ENCODE results near the gene CFAP299. TPM values are rescaled to one million over a fixed set of nuclear protein-coding genes. Genes with fewer than 3 reads are reported as not detected.
"Not testable (repeated sequence)": the region's sequence is repeated elsewhere in the genome, so short reads cannot be mapped to it uniquely, and the experiment has no call there.

The CFAP299 gene
- total RNA-seq: not detected in 2 replicates

DNA sequence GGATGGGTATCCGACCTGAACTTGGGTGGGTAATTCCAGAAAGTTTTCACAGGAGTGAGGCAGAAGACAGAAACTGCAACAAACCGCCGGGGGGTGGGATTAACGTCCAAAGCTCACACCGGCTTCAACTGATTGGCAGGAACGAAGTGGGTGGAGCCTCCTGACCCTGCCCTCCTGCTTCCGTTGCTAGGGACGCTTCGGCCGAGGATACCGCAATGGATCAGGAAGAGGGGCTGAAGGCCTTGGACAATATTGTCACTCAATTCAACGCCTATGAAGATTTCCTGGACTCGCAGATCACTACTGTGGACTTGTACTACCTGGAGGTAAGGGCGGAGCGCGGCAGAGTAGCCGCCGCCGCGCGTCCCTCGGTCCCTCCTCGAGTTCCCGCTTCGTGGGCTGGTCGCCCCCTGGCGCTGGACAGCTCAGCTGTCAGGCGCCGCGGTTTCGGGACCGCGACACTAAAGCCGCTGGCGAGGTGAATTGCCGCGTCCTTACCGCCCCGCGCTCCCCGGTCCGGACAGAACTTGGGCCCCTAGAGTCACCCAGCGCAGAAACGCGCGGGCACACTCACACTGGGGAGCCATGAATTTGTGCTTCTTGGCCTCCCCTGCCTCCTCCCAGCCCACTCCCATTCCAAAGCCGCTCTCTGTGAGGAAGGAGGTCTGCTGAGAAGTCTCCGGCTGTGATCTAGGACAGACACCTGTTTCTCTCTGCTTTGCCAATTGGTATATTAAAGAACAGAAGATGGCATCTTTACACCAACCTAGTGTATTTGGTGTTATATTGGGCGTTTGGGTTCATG is at the start of gene CFAP299:
TSS of gene CFAP299 (plus strand) at position 177 of the 805 bp plus-strand sequence.
- Mint-ChIP-seq H3K4me3 (peak within 1 kb of the TSS; percentile 58), H3K36me3 (ENCODE audit: low read depth) (no peaks in the 10 kb centered on the region), H3K27me3 (ENCODE audit: insufficient read depth) (peaks cover 24% of the 10 kb centered on the region), H3K4me1 (ENCODE audit: low read depth) (peaks cover 7% of the 10 kb centered on the region), H3K9me3 (no peaks in the 10 kb centered on the region), H3K27ac (no peak within 1 kb of the TSS)
- peak; percentile 25 for DNase-seq (ENCODE audit: low spot score)
- intact Hi-C loops (cut with micrococcal nuclease): loop anchor here (5.0 kb wide), 1 partner anchor 68 kb away; the partner anchor contains the start of gene FGF5

- peaks cover 3% of the 10 kb centered on the region for H3K27me3 Mint-ChIP-seq (ENCODE audit: insufficient read depth)
- H3K36me3 Mint-ChIP-seq (ENCODE audit: low read depth): no peaks in the 10 kb centered on the region
- no peaks in the 10 kb centered on the region for H3K9me3 Mint-ChIP-seq
- DNase-seq (ENCODE audit: low spot score): no peak
- H3K4me3 Mint-ChIP-seq: no peak overlapping the region
- H3K27ac Mint-ChIP-seq: no peak overlapping the region
- no peaks in the 10 kb centered on the region for H3K4me1 Mint-ChIP-seq (ENCODE audit: low read depth)
- intact Hi-C loops (cut with micrococcal nuclease): no loop called here
These were observed 49.1 kb upstream of the CFAP299 start for GRCh38 chr4:80286451-80286850.

GRCh38 chr4:80290665-80291064 is 44.9 kb upstream of the CFAP299 start:
- H3K4me1 Mint-ChIP-seq (ENCODE audit: low read depth); H3K9me3 Mint-ChIP-seq; DNase-seq (ENCODE audit: low spot score); H3K27ac Mint-ChIP-seq; intact Hi-C loops (cut with micrococcal nuclease); H3K36me3 Mint-ChIP-seq (ENCODE audit: low read depth); H3K4me3 Mint-ChIP-seq: not testable (repeated sequence)
- peaks cover 10% of the 10 kb centered on the region for H3K27me3 Mint-ChIP-seq (ENCODE audit: insufficient read depth)

- no peak overlapping the region for H3K4me3 Mint-ChIP-seq
- intact Hi-C loops (cut with micrococcal nuclease): no loop called here
- no peaks in the 10 kb centered on the region for H3K36me3 Mint-ChIP-seq (ENCODE audit: low read depth)
- H3K4me1 Mint-ChIP-seq (ENCODE audit: low read depth): no peaks in the 10 kb centered on the region
- no peak overlapping the region for H3K27ac Mint-ChIP-seq
- H3K9me3 Mint-ChIP-seq: no peaks in the 10 kb centered on the region
- no peak for DNase-seq (ENCODE audit: low spot score)
- H3K27me3 Mint-ChIP-seq (ENCODE audit: insufficient read depth): peaks cover 10% of the 10 kb centered on the region
These were observed 41.3 kb upstream of the CFAP299 start for GRCh38 chr4:80294206-80294605.

- no peak overlapping the region for H3K27ac Mint-ChIP-seq
- H3K4me3 Mint-ChIP-seq: no peak overlapping the region
- DNase-seq (ENCODE audit: low spot score): no peak
- intact Hi-C loops (cut with micrococcal nuclease): no loop called here
- no peaks in the 10 kb centered on the region for H3K36me3 Mint-ChIP-seq (ENCODE audit: low read depth)
- peaks cover 10% of the 10 kb centered on the region for H3K27me3 Mint-ChIP-seq (ENCODE audit: insufficient read depth)
- H3K4me1 Mint-ChIP-seq (ENCODE audit: low read depth): no peaks in the 10 kb centered on the region
- H3K9me3 Mint-ChIP-seq: no peaks in the 10 kb centered on the region
These were observed 40.2 kb upstream of the CFAP299 start for GRCh38 chr4:80295336-80295735.

DNA sequence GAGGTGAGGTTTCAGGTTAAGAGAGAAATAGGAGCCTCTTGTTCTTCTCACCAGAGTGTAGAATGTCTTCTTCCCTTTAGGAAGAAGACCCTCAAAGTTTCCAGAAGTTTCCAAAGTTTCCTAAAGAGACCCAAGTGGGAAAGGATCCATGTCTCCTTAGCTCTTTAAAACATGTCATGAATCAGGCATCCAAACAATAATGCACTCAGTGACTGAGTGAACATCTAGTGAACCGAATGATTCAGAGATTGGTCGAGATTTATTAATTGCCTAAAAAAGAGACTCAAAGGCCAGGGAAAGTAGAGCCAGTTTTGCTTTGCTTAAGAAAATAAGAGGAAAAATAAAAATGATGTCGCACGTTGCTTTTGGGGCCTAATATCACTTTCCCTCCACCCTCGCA is 39.7 kb upstream of the CFAP299 start:
- Mint-ChIP-seq H3K27me3 (ENCODE audit: insufficient read depth) (peaks cover 10% of the 10 kb centered on the region), H3K4me1 (ENCODE audit: low read depth) (no peaks in the 10 kb centered on the region), H3K9me3 (no peaks in the 10 kb centered on the region), H3K4me3 (no peak overlapping the region), H3K36me3 (ENCODE audit: low read depth) (no peaks in the 10 kb centered on the region), H3K27ac (no peak overlapping the region)
- intact Hi-C loops (cut with micrococcal nuclease): no loop called here
- no peak for DNase-seq (ENCODE audit: low spot score)

DNA sequence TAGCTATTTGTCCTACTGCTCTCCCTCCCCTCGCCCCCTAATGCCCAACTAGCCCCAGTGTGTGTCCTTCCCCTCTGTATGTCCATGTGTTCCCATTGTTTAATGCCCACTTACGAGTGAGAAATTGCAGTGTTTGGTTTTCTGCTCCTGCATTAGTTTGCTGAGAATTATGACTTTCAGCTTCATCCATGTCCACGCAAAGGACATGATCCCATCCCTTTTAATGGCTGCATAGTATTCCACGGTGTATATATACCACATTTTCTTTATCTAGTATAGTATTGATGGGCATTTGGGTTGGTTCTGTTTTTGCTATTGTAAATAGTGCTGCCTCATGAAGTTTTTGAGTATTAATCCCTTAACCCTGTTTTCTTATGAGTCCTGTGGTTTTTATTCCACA is 33.6 kb upstream of the CFAP299 start:
- no peaks in the 10 kb centered on the region for H3K36me3 Mint-ChIP-seq (ENCODE audit: low read depth)
- no peaks in the 10 kb centered on the region for H3K9me3 Mint-ChIP-seq
- H3K4me3 Mint-ChIP-seq: no peak overlapping the region
- intact Hi-C loops (cut with micrococcal nuclease): no loop called here
- H3K27me3 Mint-ChIP-seq (ENCODE audit: insufficient read depth): peaks cover 17% of the 10 kb centered on the region
- no peak overlapping the region for H3K27ac Mint-ChIP-seq
- H3K4me1 Mint-ChIP-seq (ENCODE audit: low read depth): no peaks in the 10 kb centered on the region
- DNase-seq (ENCODE audit: low spot score): no peak

DNA sequence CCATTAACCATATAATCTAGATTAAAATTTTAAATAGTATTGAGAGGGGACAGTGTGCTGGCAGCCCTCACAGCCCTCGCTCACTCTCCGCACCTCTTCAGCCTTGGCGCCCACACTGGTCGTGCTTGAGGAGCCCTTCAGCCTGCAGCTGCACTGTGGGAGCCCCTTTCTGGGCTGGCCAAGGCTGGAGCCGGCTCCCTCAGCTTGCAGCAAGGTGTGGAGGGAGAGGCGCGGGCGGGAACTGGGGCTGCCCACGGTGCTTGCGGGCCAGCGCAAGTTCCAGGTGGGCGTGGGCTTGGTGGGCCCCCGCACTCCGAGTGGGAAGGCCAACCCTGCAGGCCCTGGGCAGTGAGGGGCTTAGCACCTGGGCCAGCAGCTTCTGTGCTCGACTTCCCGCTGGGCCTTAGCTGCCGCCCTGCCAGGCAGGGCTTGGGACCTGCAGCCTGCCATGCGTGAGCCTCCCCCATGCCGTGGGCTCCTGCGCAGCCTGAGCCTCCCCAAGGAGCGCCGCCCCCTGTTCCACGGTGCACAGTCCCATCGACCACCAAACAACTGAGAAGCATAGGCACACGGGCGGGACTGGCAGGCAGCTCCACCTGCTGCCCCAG is 32.8 kb upstream of the CFAP299 start:
- intact Hi-C loops (cut with micrococcal nuclease): no loop called here
- peaks cover 18% of the 10 kb centered on the region for H3K27me3 Mint-ChIP-seq (ENCODE audit: insufficient read depth)
- no peaks in the 10 kb centered on the region for H3K9me3 Mint-ChIP-seq
- H3K36me3 Mint-ChIP-seq (ENCODE audit: low read depth): no peaks in the 10 kb centered on the region
- no peak overlapping the region for H3K27ac Mint-ChIP-seq
- no peaks in the 10 kb centered on the region for H3K4me1 Mint-ChIP-seq (ENCODE audit: low read depth)
- no peak for DNase-seq (ENCODE audit: low spot score)
- no peak overlapping the region for H3K4me3 Mint-ChIP-seq

DNA sequence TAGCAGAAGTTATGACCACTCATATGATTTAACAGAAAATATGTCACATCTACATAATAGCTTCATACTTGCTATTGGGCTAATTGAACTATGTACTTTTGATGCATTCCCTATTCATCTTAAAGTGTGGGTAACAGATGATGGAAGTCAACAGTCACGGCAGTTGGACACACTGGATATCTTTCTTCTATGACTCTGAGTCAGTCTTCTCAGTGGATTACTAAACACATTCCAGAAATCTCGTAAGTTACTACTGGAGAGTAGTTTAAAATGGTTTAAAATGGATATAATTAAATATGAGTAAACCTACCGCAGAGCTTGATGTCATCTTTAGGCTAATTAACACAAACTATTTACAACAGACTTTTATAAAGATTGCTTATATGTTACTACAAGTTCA is 30.1 kb upstream of the CFAP299 start:
- Mint-ChIP-seq H3K27ac (no peak overlapping the region), H3K4me1 (ENCODE audit: low read depth) (no peaks in the 10 kb centered on the region), H3K27me3 (ENCODE audit: insufficient read depth) (peaks cover 20% of the 10 kb centered on the region)

GRCh38 chr4:80306260-80306659 is 29.3 kb upstream of the CFAP299 start:
- Mint-ChIP-seq H3K27ac (no peak overlapping the region), H3K9me3 (no peaks in the 10 kb centered on the region), H3K36me3 (ENCODE audit: low read depth) (no peaks in the 10 kb centered on the region), H3K4me1 (ENCODE audit: low read depth) (no peaks in the 10 kb centered on the region), H3K4me3 (no peak overlapping the region), H3K27me3 (ENCODE audit: insufficient read depth) (peaks cover 17% of the 10 kb centered on the region)
- DNase-seq (ENCODE audit: low spot score): no peak
- intact Hi-C loops (cut with micrococcal nuclease): no loop called here

More for the DNA sequence above, 30.1 kb upstream of the CFAP299 start:
- no peak overlapping the region for H3K4me3 Mint-ChIP-seq
- intact Hi-C loops (cut with micrococcal nuclease): no loop called here
- no peaks in the 10 kb centered on the region for H3K36me3 Mint-ChIP-seq (ENCODE audit: low read depth)
- no peaks in the 10 kb centered on the region for H3K9me3 Mint-ChIP-seq
- no peak for DNase-seq (ENCODE audit: low spot score)

GRCh38 chr4:80307183-80307735 is 28.3 kb upstream of the CFAP299 start:
- intact Hi-C loops (cut with micrococcal nuclease): no loop called here

GRCh38 chr4:80307774-80308465 is 27.6 kb upstream of the CFAP299 start:
- no peaks in the 10 kb centered on the region for H3K36me3 Mint-ChIP-seq (ENCODE audit: low read depth)
- H3K4me3 Mint-ChIP-seq: no peak overlapping the region
- H3K4me1 Mint-ChIP-seq (ENCODE audit: low read depth): no peaks in the 10 kb centered on the region
- H3K27me3 Mint-ChIP-seq (ENCODE audit: insufficient read depth): peaks cover 19% of the 10 kb centered on the region
- H3K9me3 Mint-ChIP-seq: no peaks in the 10 kb centered on the region
- intact Hi-C loops (cut with micrococcal nuclease): no loop called here
- no peak overlapping the region for H3K27ac Mint-ChIP-seq
- no peak for DNase-seq (ENCODE audit: low spot score)

More at GRCh38 chr4:80307183-80307735, 28.3 kb upstream of the CFAP299 start:
- DNase-seq (ENCODE audit: low spot score): no peak
- Mint-ChIP-seq H3K4me1 (ENCODE audit: low read depth) (no peaks in the 10 kb centered on the region), H3K36me3 (ENCODE audit: low read depth) (no peaks in the 10 kb centered on the region), H3K4me3 (no peak overlapping the region), H3K27me3 (ENCODE audit: insufficient read depth) (peaks cover 19% of the 10 kb centered on the region), H3K27ac (no peak overlapping the region), H3K9me3 (no peaks in the 10 kb centered on the region)

DNA sequence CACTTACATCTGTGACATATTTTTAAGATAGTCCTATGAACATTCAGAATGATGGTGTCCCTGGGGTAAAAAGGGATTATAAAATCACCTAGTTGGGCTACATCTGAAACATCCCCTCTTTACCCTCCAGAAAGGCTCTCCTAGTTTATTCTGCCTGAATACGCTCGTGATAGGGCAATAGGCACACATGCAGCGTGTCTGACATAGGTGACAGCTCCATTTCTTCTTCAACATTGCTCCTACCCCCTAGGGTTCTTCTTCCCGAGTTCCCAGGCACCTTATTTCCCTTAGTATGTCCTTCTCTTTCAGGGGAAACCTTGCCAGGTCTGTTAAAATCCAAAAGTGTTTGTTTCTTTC is 27.1 kb upstream of the CFAP299 start:
- DNase-seq (ENCODE audit: low spot score): no peak
- Mint-ChIP-seq H3K27ac (no peak overlapping the region), H3K4me3 (no peak overlapping the region), H3K4me1 (ENCODE audit: low read depth) (no peaks in the 10 kb centered on the region), H3K27me3 (ENCODE audit: insufficient read depth) (peaks cover 19% of the 10 kb centered on the region), H3K9me3 (no peaks in the 10 kb centered on the region), H3K36me3 (ENCODE audit: low read depth) (no peaks in the 10 kb centered on the region)
- intact Hi-C loops (cut with micrococcal nuclease): no loop called here
